Coronary artery (tissue), 2 donors: ENCODE data around the gene VPS72.
"Not testable (repeated sequence)": the region's sequence is repeated elsewhere in the genome, so short reads cannot be mapped to it uniquely, and the experiment has no call there.

Experiments
- DNase-seq: peaks from one replicate; pipeline ENCODE4 v3.0.0-alpha.2; 2017; ENCODE audit warnings: low spot score
- H3K27ac ChIP-seq, 2 donors: fragments of 200-600 bp; sonication (generic); one replicate each; pipeline ENCODE4 v1.5.1; 2016 to 2019
- H3K4me3 ChIP-seq: fragments of 200-600 bp; sonication (generic); 2 replicates; pipeline ENCODE4 v1.5.1; 2016; ENCODE audit warnings: mild to moderate bottlenecking, moderate library complexity
- TF ChIP-seq, protein P1 (sequence below): fragments of 200-600 bp; sonication (generic); IDR thresholded peaks from one replicate; pipeline ENCODE4 v1.5.1; 2019; ENCODE audit warnings: antibody characterized with exemption

Gene VPS72

DNA sequence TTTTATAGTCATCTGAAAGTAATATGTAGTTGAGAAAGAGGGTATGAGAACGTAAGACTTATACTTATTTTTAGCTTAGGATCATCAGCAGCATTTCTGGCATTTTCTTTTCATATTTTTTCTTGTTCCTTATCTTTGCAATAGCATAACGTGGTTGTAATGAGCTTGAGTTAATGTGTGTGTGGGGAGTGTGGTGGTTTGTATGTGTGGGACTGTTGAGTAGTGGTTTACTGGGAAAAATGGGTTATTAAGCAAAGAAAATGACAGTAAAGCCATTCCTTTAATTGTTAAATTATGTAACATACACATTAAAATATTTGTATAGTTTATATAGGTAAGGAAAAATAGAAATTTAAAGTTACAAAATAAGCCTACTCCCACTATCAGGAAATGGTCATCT lies 23.6 kb upstream of the VPS72 start:
- Histone ChIP-seq H3K27ac (no peak overlapping the region), H3K4me3 (no peak overlapping the region)
- no peak for DNase-seq
- TF ChIP-seq, protein P1, sequence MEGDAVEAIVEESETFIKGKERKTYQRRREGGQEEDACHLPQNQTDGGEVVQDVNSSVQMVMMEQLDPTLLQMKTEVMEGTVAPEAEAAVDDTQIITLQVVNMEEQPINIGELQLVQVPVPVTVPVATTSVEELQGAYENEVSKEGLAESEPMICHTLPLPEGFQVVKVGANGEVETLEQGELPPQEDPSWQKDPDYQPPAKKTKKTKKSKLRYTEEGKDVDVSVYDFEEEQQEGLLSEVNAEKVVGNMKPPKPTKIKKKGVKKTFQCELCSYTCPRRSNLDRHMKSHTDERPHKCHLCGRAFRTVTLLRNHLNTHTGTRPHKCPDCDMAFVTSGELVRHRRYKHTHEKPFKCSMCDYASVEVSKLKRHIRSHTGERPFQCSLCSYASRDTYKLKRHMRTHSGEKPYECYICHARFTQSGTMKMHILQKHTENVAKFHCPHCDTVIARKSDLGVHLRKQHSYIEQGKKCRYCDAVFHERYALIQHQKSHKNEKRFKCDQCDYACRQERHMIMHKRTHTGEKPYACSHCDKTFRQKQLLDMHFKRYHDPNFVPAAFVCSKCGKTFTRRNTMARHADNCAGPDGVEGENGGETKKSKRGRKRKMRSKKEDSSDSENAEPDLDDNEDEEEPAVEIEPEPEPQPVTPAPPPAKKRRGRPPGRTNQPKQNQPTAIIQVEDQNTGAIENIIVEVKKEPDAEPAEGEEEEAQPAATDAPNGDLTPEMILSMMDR, result no peak

DNA sequence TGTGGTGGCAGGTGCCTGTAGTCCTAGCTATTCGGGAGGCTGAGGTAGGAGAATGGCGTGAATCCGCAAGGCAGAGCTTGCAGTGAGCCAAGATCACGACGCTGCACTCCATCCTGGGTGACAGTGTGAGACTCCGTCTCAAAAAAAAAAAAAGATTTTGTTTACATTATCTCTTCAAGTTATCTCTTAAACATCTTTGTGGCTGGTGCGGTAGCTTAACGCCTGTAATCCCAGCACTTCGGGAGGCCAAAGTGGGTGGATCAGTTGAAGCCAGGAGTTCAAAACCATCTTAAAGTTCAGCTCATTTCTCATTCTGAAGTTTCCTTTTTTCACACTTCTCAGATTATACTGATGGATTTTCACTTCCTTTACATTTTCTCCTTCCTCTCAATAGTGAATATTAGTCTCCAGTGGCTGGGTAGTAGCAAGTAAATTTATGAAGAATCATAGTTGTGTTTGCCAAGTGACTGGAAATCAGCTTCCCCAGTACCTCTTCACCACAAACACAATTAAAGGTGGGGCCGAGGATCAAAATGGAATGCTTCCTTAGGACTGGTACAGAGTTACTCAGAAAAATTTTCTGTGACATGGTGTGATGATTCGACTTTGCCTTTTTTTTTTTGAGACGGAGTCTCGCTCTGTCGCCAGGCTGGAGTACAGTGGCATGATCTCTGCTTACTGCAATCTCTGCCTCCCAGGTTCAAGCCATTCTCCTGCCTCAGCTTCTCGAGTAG lies 22.1 kb upstream of the VPS72 start:
- Histone ChIP-seq H3K4me3 (no peak overlapping the region), H3K27ac (no peak overlapping the region)
- TF ChIP-seq, protein P1, result no peak
- DNase-seq, result no peak

DNA sequence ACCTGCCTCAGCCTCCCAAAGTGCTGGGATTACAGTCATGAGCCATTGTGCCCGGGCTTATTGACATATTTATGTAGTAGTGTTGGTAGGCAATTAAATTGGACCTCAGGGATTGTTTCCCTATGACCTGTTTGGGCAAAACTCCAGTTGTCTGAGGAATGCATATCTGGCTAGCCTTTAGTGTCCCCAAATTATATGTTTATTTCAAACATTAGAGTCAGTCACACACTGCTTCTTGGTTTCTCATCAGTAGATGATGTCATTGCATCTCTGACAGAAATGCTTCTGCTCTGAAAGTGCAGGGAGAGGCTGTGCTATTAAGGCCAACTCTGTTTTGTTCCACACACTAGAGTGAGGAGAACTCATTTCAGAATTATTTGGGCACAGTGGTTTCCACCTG lies 20.8 kb upstream of the VPS72 start:
- H3K27ac ChIP-seq, result no peak overlapping the region
- TF ChIP-seq, protein P1, result no peak
- H3K4me3 ChIP-seq, result no peak overlapping the region
- no peak for DNase-seq

DNA sequence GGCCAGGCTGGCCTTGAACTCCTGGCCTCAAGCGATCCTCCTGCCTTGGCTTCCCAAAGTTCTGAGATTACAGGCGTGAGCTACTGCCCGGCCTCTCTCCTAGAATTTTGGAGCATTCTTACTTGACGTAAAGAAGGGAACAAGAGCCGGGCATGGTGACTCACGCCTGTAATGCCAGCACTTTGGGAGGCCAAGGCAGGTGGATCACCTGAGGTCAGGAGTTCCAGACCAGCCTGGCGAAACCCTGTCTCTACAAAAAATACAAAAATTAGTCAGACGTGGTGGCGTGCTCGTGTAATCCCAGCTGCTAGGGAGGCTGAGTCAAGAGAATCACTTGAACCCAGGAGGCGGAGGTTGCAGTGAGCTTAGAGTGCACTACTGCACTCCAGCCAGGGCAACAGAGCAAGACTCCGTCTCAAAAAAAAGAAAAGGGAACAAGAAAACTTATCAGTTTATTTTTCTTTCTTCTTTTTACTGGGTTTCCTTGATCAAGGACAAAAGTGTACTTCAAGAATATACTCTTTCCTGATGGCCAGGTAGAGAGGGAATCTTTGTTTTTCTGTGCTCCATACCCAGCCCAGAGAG lies 15.5 kb upstream of the VPS72 start:
- H3K27ac ChIP-seq, H3K4me3 ChIP-seq, DNase-seq: not testable (repeated sequence)

DNA sequence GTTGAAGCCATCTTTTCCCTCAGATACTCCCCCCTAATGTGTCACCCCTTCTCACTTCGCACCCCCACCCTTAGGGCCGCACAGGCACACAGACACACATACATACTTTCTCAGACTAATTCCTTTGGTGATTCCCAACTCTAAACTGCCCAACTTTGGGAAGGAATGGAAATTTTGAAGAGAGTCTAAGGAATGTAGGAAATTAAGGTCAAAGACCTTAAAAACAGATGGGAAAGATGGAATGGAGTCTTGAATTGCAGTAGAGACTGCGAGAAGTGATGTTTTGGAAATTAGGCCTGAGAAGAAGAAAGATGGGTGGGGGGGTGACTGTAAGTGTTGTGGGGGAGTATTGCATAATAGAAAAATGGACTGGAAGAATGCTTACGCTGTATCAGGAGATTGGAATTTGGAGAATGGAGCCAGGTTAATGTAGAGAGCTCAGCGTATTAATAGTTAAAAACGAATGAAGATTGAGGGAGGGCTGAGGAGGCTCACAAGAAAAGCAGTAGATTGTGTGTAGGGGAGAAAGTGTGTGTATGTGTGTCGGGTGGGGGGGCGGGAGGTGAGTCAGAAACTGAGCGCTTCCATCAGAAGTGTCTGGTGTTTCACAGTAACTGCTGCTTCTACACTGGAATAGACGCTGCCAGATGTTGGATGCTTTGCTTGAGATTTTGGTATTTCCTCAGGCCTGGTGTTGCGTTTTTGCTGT lies 10.0 kb upstream of the VPS72 start:
- peak overlapping the region; percentile 93 to 95 for H3K27ac ChIP-seq
- peak overlapping the region; percentile 93 for H3K4me3 ChIP-seq
- TF ChIP-seq, protein P1, result no peak
- DNase-seq, result no peak

DNA sequence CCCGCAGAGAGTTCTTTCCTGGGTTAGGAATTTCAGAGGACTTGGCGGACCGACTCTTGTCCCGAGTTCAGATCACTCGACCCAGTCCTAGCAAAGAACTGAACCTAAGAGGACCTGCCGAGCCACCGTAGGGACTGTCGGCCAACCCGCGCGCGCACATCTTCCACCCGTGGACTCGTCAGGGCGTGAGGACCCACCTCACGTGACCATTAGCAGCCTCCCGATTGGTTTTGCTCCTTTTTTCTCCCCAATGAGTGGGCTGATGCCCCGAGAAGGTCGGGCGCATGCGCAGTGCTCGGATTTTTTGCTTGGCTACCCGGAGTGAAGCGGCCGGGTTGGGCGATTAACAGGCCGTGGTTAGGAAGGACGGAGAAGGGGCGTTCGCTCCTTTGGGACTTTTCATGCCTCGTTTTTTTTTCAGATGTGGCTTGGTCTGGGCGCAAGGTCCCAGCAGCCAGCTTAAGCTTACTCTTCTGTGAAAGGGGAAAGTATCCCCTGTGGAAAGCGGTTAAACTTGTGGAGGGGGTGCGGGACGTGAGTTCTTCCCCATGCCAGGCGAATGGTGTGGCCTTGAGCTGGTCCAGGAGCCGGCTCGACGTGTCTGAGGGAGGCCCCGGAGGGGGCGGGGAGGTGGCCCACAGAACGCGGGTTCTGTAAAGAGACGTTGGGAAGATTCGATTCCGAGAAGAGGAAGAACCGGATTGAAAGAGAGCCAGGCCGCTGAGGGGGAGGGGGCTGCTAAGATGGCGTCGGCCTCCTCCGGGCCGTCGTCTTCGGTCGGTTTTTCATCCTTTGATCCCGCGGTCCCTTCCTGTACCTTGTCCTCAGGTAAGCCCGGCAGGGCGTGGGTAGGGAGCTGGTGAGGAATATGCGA lies 8.5 kb upstream of the VPS72 start, which contains the start of gene PIP5K1A:
TSS of gene PIP5K1A (plus strand) at position 299 of the 874 bp plus-strand sequence. CDS start at position 744, 445 bp downstream.
- peak within 1 kb of the TSS; percentile 93 to 95 for H3K27ac ChIP-seq
- DNase-seq, result peak; percentile 99
- H3K4me3 ChIP-seq, result peak within 1 kb of the TSS; percentile 93
- TF ChIP-seq, protein P1, result no peak

DNA sequence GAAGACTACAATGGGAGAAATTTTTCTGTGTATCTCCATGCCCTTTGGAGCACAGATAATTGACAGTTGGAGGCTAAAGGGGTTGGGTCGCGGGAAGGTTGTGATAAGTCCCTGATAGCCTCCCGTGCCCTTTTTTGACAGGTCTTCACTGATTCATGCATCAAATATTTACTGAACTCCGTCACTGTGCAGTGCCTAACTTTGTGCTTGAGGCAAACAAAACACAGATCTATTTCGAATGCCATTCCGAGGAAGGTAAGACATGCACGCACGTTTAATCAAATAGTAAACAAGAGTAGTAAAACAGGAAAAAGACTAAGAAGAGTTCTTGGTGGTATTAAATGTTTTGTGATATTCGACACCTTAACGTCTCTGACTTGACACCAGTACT lies 7.9 kb upstream of the VPS72 start:
- TF ChIP-seq, protein P1, result no peak
- DNase-seq, result no peak
- Histone ChIP-seq H3K4me3 (peak overlapping the region; percentile 93), H3K27ac (peak overlapping the region; percentile 93 to 95)
